ENCODE data around the gene CD82.

CD82 gene

DNA sequence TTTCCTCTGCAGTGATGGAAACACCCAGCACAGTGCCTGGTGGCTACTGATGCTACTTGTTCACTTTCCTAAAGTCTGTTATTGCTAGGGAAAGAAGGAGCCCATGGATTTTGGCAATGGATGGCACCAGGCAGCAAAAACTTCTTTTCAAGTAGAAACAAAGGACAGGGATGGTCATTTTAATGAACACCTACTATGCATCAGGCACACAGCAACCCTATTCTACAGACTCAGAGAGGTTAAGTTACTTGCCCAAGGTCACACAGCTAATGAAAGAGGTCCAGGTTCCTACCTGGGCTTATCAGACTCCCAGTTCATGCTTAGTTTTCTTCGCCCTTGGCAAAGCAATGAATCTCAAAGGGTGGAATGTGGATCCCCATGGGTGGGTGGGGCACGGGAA lies 36.9 kb upstream of the CD82 start:
- no peak for TF ChIP-seq CTCF (conservative IDR thresholded peaks at IDR 0.05)
- H3K27ac ChIP-seq = no peak overlapping the region

GRCh38 chr11:44529895-44530412 lies 35.5 kb upstream of the CD82 start:
- H3K27ac ChIP-seq = no peak overlapping the region
- no peak for TF ChIP-seq CTCF (conservative IDR thresholded peaks at IDR 0.05)

GRCh38 chr11:44530413-44531115 lies 34.9 kb upstream of the CD82 start:
- TF ChIP-seq CTCF (conservative IDR thresholded peaks at IDR 0.05) = no peak
- no peak overlapping the region for H3K27ac ChIP-seq

DNA sequence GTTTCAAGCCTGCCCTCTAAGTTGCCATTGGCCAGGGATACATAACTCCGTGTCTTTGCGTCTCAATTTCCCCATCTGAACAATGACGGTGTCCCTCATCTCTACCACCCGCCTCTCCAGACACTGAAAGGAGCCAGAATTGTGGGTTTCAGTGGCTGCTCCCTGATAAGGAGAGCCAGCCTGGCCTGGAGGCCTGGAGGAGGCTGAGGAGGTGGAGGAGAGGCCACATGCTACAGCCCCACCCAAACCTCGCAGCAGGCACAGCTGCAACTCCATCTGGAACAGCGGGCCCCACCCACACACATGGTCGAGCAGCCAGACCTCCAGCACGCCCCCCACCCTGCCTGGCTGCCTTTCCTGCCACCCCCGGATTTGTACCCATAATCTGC lies 34.4 kb upstream of the CD82 start:
- no peak for TF ChIP-seq CTCF (conservative IDR thresholded peaks at IDR 0.05)
- no peak overlapping the region for H3K27ac ChIP-seq

DNA sequence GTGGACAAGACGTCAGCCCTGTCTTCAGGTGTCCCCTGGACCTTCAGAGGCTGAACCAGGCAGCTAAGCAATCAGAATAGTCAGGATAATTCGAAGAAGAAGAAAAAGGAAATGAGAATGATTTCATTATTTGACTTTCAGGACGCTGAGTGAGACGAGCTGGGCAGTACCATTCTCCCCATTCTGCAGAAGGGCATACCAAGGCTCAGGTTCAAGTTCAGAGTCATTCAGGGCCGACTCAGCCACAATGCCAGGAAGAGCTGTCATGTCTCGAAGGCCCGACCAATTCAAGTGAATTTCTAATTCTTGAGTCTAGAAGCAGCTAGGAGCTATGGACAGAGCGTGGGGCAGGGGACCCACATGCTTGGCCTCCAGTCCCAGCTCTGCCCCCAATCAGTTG lies 33.8 kb upstream of the CD82 start:
- no peak for TF ChIP-seq CTCF (conservative IDR thresholded peaks at IDR 0.05)
- H3K27ac ChIP-seq = no peak overlapping the region

- no peak for TF ChIP-seq CTCF (conservative IDR thresholded peaks at IDR 0.05)
- no peak overlapping the region for H3K27ac ChIP-seq
Observed at GRCh38 chr11:44532809-44533208, 32.7 kb upstream of the CD82 start.

DNA sequence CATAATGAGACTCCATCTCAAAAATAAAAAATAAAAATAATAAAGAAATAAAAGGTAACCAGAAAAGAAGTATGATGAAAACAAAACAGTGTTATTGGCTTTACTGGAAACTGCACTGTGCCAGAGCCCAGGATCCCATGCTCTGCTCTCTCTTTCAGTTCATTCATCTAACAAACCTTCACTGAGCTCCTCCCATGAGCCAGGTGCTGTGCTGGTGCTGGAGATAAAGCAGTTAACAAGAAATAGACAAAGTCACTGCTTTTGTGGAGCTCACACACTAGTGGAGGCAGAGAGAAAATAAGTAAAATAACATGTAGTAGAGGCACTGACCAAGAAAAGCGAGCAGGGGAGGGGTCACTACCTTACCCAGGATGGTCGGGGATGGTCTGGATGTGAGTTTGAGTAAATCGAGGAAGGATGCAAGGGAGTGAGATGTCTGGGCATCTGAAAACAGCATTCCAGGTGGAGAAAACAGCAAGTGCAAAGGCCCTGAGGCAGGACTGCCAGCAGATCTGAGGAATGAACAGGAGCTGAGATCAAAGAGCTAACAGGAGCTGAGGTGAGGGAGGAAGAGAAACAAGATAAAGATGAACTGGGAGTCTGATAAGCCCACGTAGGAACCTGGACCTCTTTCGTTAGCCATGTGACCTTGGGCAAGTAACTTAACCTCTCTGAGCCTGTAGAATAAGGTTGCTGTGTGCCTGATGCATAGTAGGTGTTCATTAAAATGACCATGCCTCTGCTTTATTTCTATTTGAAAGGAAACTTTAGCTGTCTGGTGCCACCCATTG lies 31.3 kb upstream of the CD82 start:
- no peak for TF ChIP-seq CTCF (conservative IDR thresholded peaks at IDR 0.05)

More for the DNA sequence above, 31.3 kb upstream of the CD82 start:
- no peak overlapping the region for H3K27ac ChIP-seq

Data from VCaP (cell line).